Testis (tissue), 3 donors: ENCODE data around the gene C1QTNF5. TPM values are rescaled to one million over a fixed set of nuclear protein-coding genes. Genes with fewer than 3 reads are reported as not detected.
A peak's percentile ranks its signal among the peaks of the same experiment; 100 is the strongest.

Experiments
- DNase-seq: peaks from one replicate; pipeline ENCODE4 v3.0.0-alpha.2; 2019
- H3K27ac ChIP-seq, 2 donors: fragments of 200-600 bp; sonication (generic); one replicate each; pipeline ENCODE4 v1.5.1; 2019
- H3K27me3 ChIP-seq: fragments of 200-600 bp; sonication (generic); one replicate; pipeline ENCODE4 v1.5.1; 2019
- H3K36me3 ChIP-seq: fragments of 200-600 bp; sonication (generic); one replicate; pipeline ENCODE4 v1.5.1; 2017; ENCODE audit warnings: low read depth; ENCODE audit errors: missing control alignments
- H3K4me1 ChIP-seq: fragments of 200-600 bp; sonication (generic); one replicate; pipeline ENCODE4 v1.5.1; 2019
- H3K4me3 ChIP-seq, 2 donors: fragments of 200-600 bp; sonication (generic); one replicate each; pipeline ENCODE4 v1.5.1; 2017 to 2019
- H3K9me3 ChIP-seq: fragments of 200-600 bp; sonication (generic); one replicate; pipeline ENCODE4 v1.5.1; 2017
- POLR2A ChIP-seq: fragments of 450-650 bp; IDR thresholded peaks from one replicate; pipeline ENCODE4 v1.6.1; 2017; ENCODE audit warnings: antibody characterized with exemption, mild to moderate bottlenecking, moderate library complexity
- WGBS, 2 donors: methylation state at CpG; one replicate each; pipeline ENCODE4 v1.1.5; 2018; 5-methylcytosine and 5-hydroxymethylcytosine counted together
- intact Hi-C: fragments of 100-400 bp; cut with DNase I; formaldehyde crosslinking; loops from one replicate; pipeline ENCODE4 v1.15.1; 2023; ENCODE audit warnings: low total_unique reads
- polyA plus RNA-seq: library from polyadenylated mRNA; stranded (reverse); fragments of 350-450 nt; fragmentation: Illumina TruSeq; extraction: RNeasy Lipid Tissue Mini Kit (QIAGEN cat#74804); gene quantifications from one replicate; pipeline ENCODE4 v1.2.3, GENCODE V29; 2014; ENCODE audit warnings: low read depth, low replicate concordance; ENCODE audit not compliant: insufficient read depth
- total RNA-seq, 2 donors: library from RNA; depleted of rRNA; stranded (reverse); fragments of >200 nt; gene quantifications; one replicate each; pipeline ENCODE4 v1.2.3, GENCODE V29; 2016
- TF ChIP-seq, protein P1 (sequence below), 3 experiments: fragments of 450-650 bp in 2 of 3; fragments of 200-600 bp in 1 of 3; sonication (generic) in 1 of 3; IDR thresholded peaks; one replicate each; pipeline ENCODE4 v1.5.1; 2016 to 2019; ENCODE audit warnings: antibody characterized with exemption in 3 of 3, mild to moderate bottlenecking in 2 of 3, moderate library complexity in 1 of 3

Gene C1QTNF5
- total and polyA plus RNA-seq, 3 donors from 2014 or later = 4.7 to 12.6 (median 5.3) TPM

DNA sequence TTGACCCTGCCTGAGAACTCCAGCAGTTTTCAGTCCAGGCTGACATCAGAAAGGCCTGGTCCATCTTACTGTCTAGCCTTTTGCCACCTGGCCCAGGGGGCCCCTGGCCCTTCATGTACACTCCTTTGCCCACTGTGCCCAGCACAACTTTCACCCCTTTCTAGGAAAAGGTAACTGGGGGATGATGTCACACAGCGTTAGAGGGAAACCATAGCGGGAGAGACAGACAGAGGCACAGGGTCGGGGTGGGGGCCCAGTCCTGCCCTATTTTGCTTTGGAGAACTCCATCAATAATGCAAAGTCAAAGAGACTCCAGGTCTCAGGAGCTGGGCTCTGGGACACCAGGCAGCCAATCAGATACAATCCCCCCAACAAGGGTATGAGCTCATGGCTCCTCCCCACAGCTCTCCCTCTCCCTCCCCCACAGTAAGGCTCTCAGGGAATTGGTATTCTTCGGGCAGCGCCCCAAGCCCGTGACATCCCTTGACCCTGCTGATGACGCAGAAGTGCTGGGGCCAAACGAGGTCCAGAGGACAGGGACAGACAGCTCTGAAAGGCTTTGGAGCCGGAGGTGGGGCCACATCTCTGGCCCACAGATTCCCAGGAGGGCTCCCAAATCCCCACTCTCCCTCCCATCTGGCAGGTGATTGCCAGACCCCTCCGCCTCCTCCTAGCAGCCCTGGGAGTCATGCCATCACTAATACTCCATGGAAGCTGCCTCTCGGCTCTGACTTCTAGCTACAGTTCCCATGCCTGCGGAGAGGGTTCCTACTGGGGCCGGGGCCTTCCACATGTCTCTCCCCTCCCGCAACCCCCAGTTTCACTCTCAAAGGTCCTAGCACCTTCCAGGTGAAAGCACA, 34.9 kb upstream of the C1QTNF5 start:
- peaks cover 36% of the 10 kb centered on the region for H3K4me1 ChIP-seq
- DNase-seq = peak; percentile 90
- H3K27ac ChIP-seq = peak overlapping the region; percentile 75 to 86
- no peak overlapping the region for H3K4me3 ChIP-seq
- TF ChIP-seq, protein P1, sequence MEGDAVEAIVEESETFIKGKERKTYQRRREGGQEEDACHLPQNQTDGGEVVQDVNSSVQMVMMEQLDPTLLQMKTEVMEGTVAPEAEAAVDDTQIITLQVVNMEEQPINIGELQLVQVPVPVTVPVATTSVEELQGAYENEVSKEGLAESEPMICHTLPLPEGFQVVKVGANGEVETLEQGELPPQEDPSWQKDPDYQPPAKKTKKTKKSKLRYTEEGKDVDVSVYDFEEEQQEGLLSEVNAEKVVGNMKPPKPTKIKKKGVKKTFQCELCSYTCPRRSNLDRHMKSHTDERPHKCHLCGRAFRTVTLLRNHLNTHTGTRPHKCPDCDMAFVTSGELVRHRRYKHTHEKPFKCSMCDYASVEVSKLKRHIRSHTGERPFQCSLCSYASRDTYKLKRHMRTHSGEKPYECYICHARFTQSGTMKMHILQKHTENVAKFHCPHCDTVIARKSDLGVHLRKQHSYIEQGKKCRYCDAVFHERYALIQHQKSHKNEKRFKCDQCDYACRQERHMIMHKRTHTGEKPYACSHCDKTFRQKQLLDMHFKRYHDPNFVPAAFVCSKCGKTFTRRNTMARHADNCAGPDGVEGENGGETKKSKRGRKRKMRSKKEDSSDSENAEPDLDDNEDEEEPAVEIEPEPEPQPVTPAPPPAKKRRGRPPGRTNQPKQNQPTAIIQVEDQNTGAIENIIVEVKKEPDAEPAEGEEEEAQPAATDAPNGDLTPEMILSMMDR (IDR thresholded peaks at IDR 0.05) = no peak
- no peak for TF ChIP-seq POLR2A
- intact Hi-C loops = loop anchor here (2.0 kb wide), 1 partner anchor 19 kb away; no protein-coding TSS in a partner anchor
- no peaks in the 10 kb centered on the region for H3K9me3 ChIP-seq
- WGBS, 2 donors = 55 to 70% methylated on average over 12 to 14 of the region's 14 CpGs
- H3K36me3 ChIP-seq = no peaks in the 10 kb centered on the region
- no peaks in the 10 kb centered on the region for H3K27me3 ChIP-seq

DNA sequence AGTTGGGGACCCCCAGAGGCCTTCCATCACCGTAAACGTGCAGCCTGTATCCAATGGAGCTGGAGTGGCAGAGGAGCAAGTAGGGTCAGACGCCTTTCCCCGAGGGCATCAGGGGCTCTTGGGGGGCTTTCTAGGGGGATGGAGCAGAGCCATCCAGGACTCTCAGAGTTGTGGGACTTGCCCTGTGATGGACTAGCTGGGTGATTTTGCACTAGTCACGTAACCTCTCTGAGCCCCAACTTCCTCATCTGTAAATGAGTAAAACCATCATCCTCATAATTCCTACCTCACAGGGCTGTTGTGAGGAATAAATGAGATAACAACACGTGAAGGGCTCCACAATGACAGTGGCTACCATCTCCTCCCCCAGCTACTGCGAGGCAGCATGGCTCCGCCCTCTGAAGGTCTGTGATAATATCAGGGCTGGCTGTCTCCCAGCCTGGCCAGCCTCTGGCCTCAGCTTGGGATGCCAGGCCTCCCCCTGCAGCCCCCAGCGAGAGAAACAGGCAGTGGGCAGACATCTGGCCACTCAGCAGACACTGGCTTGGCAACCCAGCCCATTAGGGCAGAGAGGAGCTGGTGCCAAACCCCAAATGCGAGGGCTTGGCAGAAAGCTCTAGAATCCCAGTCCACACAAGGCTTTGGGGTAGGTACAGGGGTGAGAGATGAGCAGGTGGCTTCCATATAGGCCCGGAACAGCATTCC, 34.1 kb upstream of the C1QTNF5 start:
- intact Hi-C loops = loop anchor here (2.0 kb wide), 1 partner anchor 18 kb away; no protein-coding TSS in a partner anchor
- DNase-seq = no peak

GRCh38 chr11:119373921-119374631, 33.4 kb upstream of the C1QTNF5 start:
- intact Hi-C loops = loop anchor here (2.0 kb wide), 1 partner anchor 17 kb away; no protein-coding TSS in a partner anchor

More for the DNA sequence above, 34.1 kb upstream of the C1QTNF5 start:
- H3K36me3 ChIP-seq = no peaks in the 10 kb centered on the region
- no peak overlapping the region for H3K4me3 ChIP-seq
- TF ChIP-seq, protein P1 (IDR thresholded peaks at IDR 0.05) = no peak
- no peak for TF ChIP-seq POLR2A
- no peaks in the 10 kb centered on the region for H3K27me3 ChIP-seq
- H3K27ac ChIP-seq = peak overlapping the region; percentile 75 to 86
- H3K9me3 ChIP-seq = no peaks in the 10 kb centered on the region
- 59% methylated on average over 7 to 11 of the region's 11 CpGs for WGBS, 2 donors
- H3K4me1 ChIP-seq = peaks cover 42% of the 10 kb centered on the region

More at GRCh38 chr11:119373921-119374631, 33.4 kb upstream of the C1QTNF5 start:
- Histone ChIP-seq H3K27me3 (no peaks in the 10 kb centered on the region), H3K4me1 (peaks cover 48% of the 10 kb centered on the region), H3K9me3 (no peaks in the 10 kb centered on the region), H3K4me3 (no peak overlapping the region), H3K36me3 (no peaks in the 10 kb centered on the region), H3K27ac (peak overlapping the region in 1 of 2 donors; percentile 75)
- TF ChIP-seq, protein P1 (IDR thresholded peaks at IDR 0.05) = peak; percentile 69 to 84 (median 82)
- no peak for TF ChIP-seq POLR2A
- WGBS, 2 donors = 52 to 80% methylated on average over 2 to 5 of the region's 5 CpGs
- peak; percentile 87 for DNase-seq
